ENCODE measurements around the gene TEX52. TPM values are rescaled to one million over a fixed set of nuclear protein-coding genes. Genes with fewer than 3 reads are reported as not detected.
A peak's percentile ranks its signal among the peaks of the same experiment; 100 is the strongest.

TEX52 gene
- total RNA-seq, 1 experiment from 2014 or later = not detected

GRCh38 chr12:2895051-2895451 is 38.2 kb upstream of the TEX52 start:
- no TSS peak for BruUV-seq (replicated peaks)
- intact Hi-C loops (cut with micrococcal nuclease; ENCODE audit: unreplicated experiment) = no loop called here
- peaks cover 56% of the 10 kb centered on the region for H3K79me2 ChIP-seq (ENCODE audit: low read depth)

GRCh38 chr12:2893007-2893406 is 36.2 kb upstream of the TEX52 start:
- Histone ChIP-seq H2AFZ (no peak overlapping the region), H3K27me3 (ENCODE audit: insufficient read depth, low read depth) (no peaks in the 10 kb centered on the region), H3K9me2 (ENCODE audit: insufficient read depth) (no peaks in the 10 kb centered on the region), H3F3A (ENCODE audit: insufficient read depth, low read depth) (peaks cover 42% of the 10 kb centered on the region), H3K27ac (peak overlapping the region; percentile 74), H3K4me3 (no peak overlapping the region), H4K20me1 (ENCODE audit: insufficient read depth) (no peaks in the 10 kb centered on the region; the same call in none of the 2 replicates), H3K4me2 (peak overlapping the region; percentile 63), H3K4me1 (replicated peaks; ENCODE audit: insufficient read depth) (peaks cover 42% of the 10 kb centered on the region), H3K36me3 (ENCODE audit: low read depth) (no peaks in the 10 kb centered on the region), H3K9me3 (ENCODE audit: insufficient read depth, low read depth) (no peaks in the 10 kb centered on the region), H3K79me2 (ENCODE audit: low read depth) (peaks cover 49% of the 10 kb centered on the region)
- intact Hi-C loops (cut with micrococcal nuclease; ENCODE audit: unreplicated experiment) = no loop called here
- ChIA-PET POLR2A (ENCODE audit: unreplicated experiment) (interaction anchor here (0.7 kb wide), 1 partner anchor 124 kb away, joined by 6 read pairs; no protein-coding TSS in a partner anchor), CTCF (no interaction called here)
- no peak for TF ChIP-seq EZH2 (IDR thresholded peaks at IDR 0.05; ENCODE audit: low read depth)
- TF ChIP-seq CTCF (conservative IDR thresholded peaks at IDR 0.05) = no peak
- BruUV-seq (replicated peaks) = no TSS peak
- DNase-seq = peak in 1 of 2 experiments; percentile 83

More at GRCh38 chr12:2895051-2895451, 38.2 kb upstream of the TEX52 start:
- H3K4me2 ChIP-seq = peak overlapping the region; percentile 21
- peaks cover 24% of the 10 kb centered on the region for H3F3A ChIP-seq (ENCODE audit: insufficient read depth, low read depth)
- H3K9me2 ChIP-seq (ENCODE audit: insufficient read depth) = no peaks in the 10 kb centered on the region
- H4K20me1 ChIP-seq (ENCODE audit: insufficient read depth) = no peaks in the 10 kb centered on the region; the same call in none of the 2 replicates
- ChIA-PET POLR2A (ENCODE audit: unreplicated experiment) (no interaction called here), CTCF (no interaction called here)
- peaks cover 42% of the 10 kb centered on the region for H3K4me1 ChIP-seq (replicated peaks; ENCODE audit: insufficient read depth)
- H2AFZ ChIP-seq = no peak overlapping the region
- peak overlapping the region; percentile 73 for H3K27ac ChIP-seq
- no peak overlapping the region for H3K4me3 ChIP-seq
- no peak for DNase-seq
- no peaks in the 10 kb centered on the region for H3K36me3 ChIP-seq (ENCODE audit: low read depth)
- H3K9me3 ChIP-seq (ENCODE audit: insufficient read depth, low read depth) = no peaks in the 10 kb centered on the region
- H3K27me3 ChIP-seq (ENCODE audit: insufficient read depth, low read depth) = no peaks in the 10 kb centered on the region
- TF ChIP-seq CTCF (conservative IDR thresholded peaks at IDR 0.05) (no peak), EZH2 (IDR thresholded peaks at IDR 0.05; ENCODE audit: low read depth) (no peak)

GRCh38 chr12:2892246-2892645 is 35.4 kb upstream of the TEX52 start:
- no peaks in the 10 kb centered on the region for H3K27me3 ChIP-seq (ENCODE audit: insufficient read depth, low read depth)
- H3K36me3 ChIP-seq (ENCODE audit: low read depth) = no peaks in the 10 kb centered on the region
- peak overlapping the region; percentile 85 for H3K4me2 ChIP-seq
- ChIA-PET POLR2A (ENCODE audit: unreplicated experiment) (interaction anchor here (0.5 to 0.7 kb wide), 4 partner anchors 8 to 125 kb away, joined by 4 to 22 read pairs (median 6); no protein-coding TSS in a partner anchor), CTCF (interaction anchor here (0.6 kb wide), 1 partner anchor 1372 kb away, joined by 3 read pairs; no protein-coding TSS in a partner anchor)
- no peak for DNase-seq
- no peaks in the 10 kb centered on the region for H3K9me2 ChIP-seq (ENCODE audit: insufficient read depth)
- peaks cover 42% of the 10 kb centered on the region for H3K4me1 ChIP-seq (replicated peaks; ENCODE audit: insufficient read depth)
- no peak overlapping the region for H2AFZ ChIP-seq
- no peaks in the 10 kb centered on the region; the same call in none of the 2 replicates for H4K20me1 ChIP-seq (ENCODE audit: insufficient read depth)
- no peak for TF ChIP-seq CTCF (conservative IDR thresholded peaks at IDR 0.05)
- no peak for TF ChIP-seq EZH2 (IDR thresholded peaks at IDR 0.05; ENCODE audit: low read depth)
- intact Hi-C loops (cut with micrococcal nuclease; ENCODE audit: unreplicated experiment) = no loop called here
- peaks cover 46% of the 10 kb centered on the region for H3F3A ChIP-seq (ENCODE audit: insufficient read depth, low read depth)
- peak overlapping the region; percentile 80; the same call in 1 of the 2 replicates for H3K4me3 ChIP-seq
- H3K9me3 ChIP-seq (ENCODE audit: insufficient read depth, low read depth) = no peaks in the 10 kb centered on the region
- peaks cover 43% of the 10 kb centered on the region for H3K79me2 ChIP-seq (ENCODE audit: low read depth)
- no TSS peak for BruUV-seq (replicated peaks)
- H3K27ac ChIP-seq = peak overlapping the region; percentile 74
